Spleen (tissue), 13 donors: Measurements from ENCODE around the gene OR4F6. TPM values are rescaled to one million over a fixed set of nuclear protein-coding genes. Genes with fewer than 3 reads are reported as not detected.
"Not testable (repeated sequence)": the region's sequence is repeated elsewhere in the genome, so short reads cannot be mapped to it uniquely, and the experiment has no call there.

Source experiments
- DNase-seq: peaks from one replicate; pipeline ENCODE4 v3.0.0-alpha.2; 2020
- H3K27ac ChIP-seq, 8 donors: fragments of 200-600 bp; sonication (generic) in 7 of 8; 1 replicate in 4 of 8; 2 replicates in 4 of 8; pipeline versions ENCODE4 v1.5.0 to v1.8.0; 2016 to 2021; ENCODE audit warnings: inconsistent platforms in 4 of 8, mild to moderate bottlenecking in 4 of 8, moderate library complexity in 1 of 8
- H3K27me3 ChIP-seq, 7 donors: fragments of 200-600 bp; sonication (generic) in 6 of 7; replicated peaks in 1 of 7; 1 replicate in 4 of 7; 2 replicates in 3 of 7; pipeline versions ENCODE4 v1.5.0 to v1.8.0; 2016 to 2021; ENCODE audit warnings: inconsistent platforms in 3 of 7, mild to moderate bottlenecking in 1 of 7
- H3K36me3 ChIP-seq, 6 donors: fragments of 200-600 bp; sonication (generic) in 5 of 6; 1 replicate in 4 of 6; 2 replicates in 2 of 6; pipeline versions ENCODE4 v1.5.0 to v1.8.0; 2016 to 2021; ENCODE audit warnings: inconsistent platforms in 2 of 6
- H3K4me1 ChIP-seq, 6 donors: fragments of 200-600 bp; sonication (generic) in 5 of 6; 1 replicate in 3 of 6; 2 replicates in 3 of 6; pipeline versions ENCODE4 v1.5.0 to v1.8.0; 2016 to 2021; ENCODE audit warnings: inconsistent platforms in 3 of 6
- H3K4me3 ChIP-seq, 8 donors: fragments of 200-600 bp; sonication (generic) in 7 of 8; 1 replicate in 4 of 8; 2 replicates in 4 of 8; pipeline versions ENCODE4 v1.5.0 to v1.8.0; 2016 to 2021; ENCODE audit warnings: inconsistent platforms in 4 of 8, mild to moderate bottlenecking in 4 of 8, moderate library complexity in 2 of 8
- H3K9me3 ChIP-seq, 8 donors: fragments of 200-600 bp; sonication (generic) in 7 of 8; 1 replicate in 4 of 8; 2 replicates in 4 of 8; pipeline versions ENCODE4 v1.5.0 to v1.8.0; 2016 to 2021; ENCODE audit warnings: inconsistent platforms in 4 of 8
- POLR2A ChIP-seq, 3 donors: fragments of 450-650 bp; IDR thresholded peaks; one replicate each; pipeline ENCODE4 v1.5.1; 2017; ENCODE audit warnings: antibody characterized with exemption in 3 of 3, mild to moderate bottlenecking in 1 of 3
- POLR2AphosphoS5 ChIP-seq, 3 donors: sonication (generic); formaldehyde crosslinking; IDR thresholded peaks; one replicate each; pipeline ENCODE4 v1.5.1; 2017; ENCODE audit warnings: antibody characterized with exemption in 3 of 3
- WGBS, 5 donors: extraction: QIAGEN DNeasy Blood & Tissue Kit in 3 of 5; methylation state at CpG; one replicate each; pipeline versions ENCODE4 v1.1.5 to v1.1.7; 2013 to 2018; 5-methylcytosine and 5-hydroxymethylcytosine counted together
- intact Hi-C: fragments of 100-400 bp; cut with DNase I; formaldehyde crosslinking; loops from one replicate; pipeline ENCODE4 v1.15.0; 2023; ENCODE audit warnings: low total_unique reads
- long read RNA-seq, 2 donors: transcript quantifications; one replicate each; lab custom pipeline, GENCODE V29; 2026
- polyA plus RNA-seq, 3 donors: library from polyadenylated mRNA; stranded (reverse); fragments of 200-250 nt; gene quantifications; one replicate each; pipeline ENCODE4 v1.2.1, GENCODE V29; 2013
- total RNA-seq, 7 donors: library from RNA; depleted of rRNA in 3 of 7; stranded (reverse); fragments of >200 nt in 3 of 7; fragmentation: NEBNext Ultra II Directional in 4 of 7; extraction: Animal tissue kit (Norgen Biotek cat#: 25700) in 4 of 7; gene quantifications; one replicate each; pipeline versions ENCODE4 v1.1.0 to v1.2.1, GENCODE V29; 2016 to 2021
- TF ChIP-seq, protein P1 (sequence below), 11 experiments: fragments of 200-600 bp in 7 of 11; fragments of 450-650 bp in 4 of 11; sonication (generic) in 4 of 11; IDR thresholded peaks in 8 of 11; conservative IDR thresholded peaks in 3 of 11; 1 replicate in 7 of 11; 2 replicates in 4 of 11; pipeline versions ENCODE4 v1.4.0 to v1.8.0; 2016 to 2021; ENCODE audit warnings: antibody characterized with exemption in 11 of 11, inconsistent platforms in 4 of 11, mild to moderate bottlenecking in 1 of 11
- donor health status: healthy with polysubstance abuse.
- donor health status: DM: no; HTN: no; CAD: no; lungs with moderate emphysema.
- donor health status: DM: no; HTN: no; CAD: no.
- donor health status: Bipolar disorder and iron deficiency.
- donor health status: healthy.
- donor health status: DM: no; HTN: no; CAD: no.
- donor health status: DM: yes; HTN: yes; CAD: no.

Gene OR4F6, protein sequence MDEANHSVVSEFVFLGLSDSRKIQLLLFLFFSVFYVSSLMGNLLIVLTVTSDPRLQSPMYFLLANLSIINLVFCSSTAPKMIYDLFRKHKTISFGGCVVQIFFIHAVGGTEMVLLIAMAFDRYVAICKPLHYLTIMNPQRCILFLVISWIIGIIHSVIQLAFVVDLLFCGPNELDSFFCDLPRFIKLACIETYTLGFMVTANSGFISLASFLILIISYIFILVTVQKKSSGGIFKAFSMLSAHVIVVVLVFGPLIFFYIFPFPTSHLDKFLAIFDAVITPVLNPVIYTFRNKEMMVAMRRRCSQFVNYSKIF
- total RNA-seq (not detected), polyA plus RNA-seq (not detected)
- long read RNA-seq, donor 1: 0 reads
- long read RNA-seq, donor 2: 0 reads

DNA sequence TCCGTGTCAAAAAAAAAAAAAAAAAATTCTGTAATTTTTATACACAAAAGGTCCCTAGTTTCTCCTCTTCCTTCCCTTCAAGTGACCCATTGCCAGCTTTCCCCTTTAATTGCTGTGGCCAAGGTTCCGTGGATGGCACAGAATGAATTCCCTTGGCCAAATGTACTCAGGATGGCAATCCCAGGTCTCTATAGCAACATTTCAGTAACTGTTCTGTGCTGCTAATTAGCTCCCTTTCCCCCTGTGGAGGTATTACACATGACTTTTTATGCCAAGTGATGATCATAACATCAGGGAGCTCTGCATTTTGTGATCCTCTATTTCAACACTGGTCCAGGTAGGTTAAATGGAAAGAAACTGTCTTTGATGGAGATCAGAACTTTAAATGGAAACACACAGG lies at the start of gene OR4F6:
TSS of gene OR4F6 (plus strand) at position 301 of the 400 bp plus-strand sequence. CDS start 2,211 bp downstream, outside the sequence.
- H3K27me3 ChIP-seq: peaks cover 0 to 12% (median 0%) of the 10 kb centered on the region in 7 donors
- no peaks in the 10 kb centered on the region for H3K36me3 ChIP-seq
- no peak within 1 kb of the TSS for H3K4me3 ChIP-seq
- DNase-seq: no peak
- H3K27ac ChIP-seq: no peak within 1 kb of the TSS
- 78 to 91% (median 88%) methylated on average over 2 of the region's 2 CpGs for WGBS, 5 donors
- intact Hi-C loops: no loop called here
- TF ChIP-seq POLR2AphosphoS5 (IDR thresholded peaks at IDR 0.05): no peak
- no peak for TF ChIP-seq POLR2A (IDR thresholded peaks at IDR 0.05)
- TF ChIP-seq, protein P1, sequence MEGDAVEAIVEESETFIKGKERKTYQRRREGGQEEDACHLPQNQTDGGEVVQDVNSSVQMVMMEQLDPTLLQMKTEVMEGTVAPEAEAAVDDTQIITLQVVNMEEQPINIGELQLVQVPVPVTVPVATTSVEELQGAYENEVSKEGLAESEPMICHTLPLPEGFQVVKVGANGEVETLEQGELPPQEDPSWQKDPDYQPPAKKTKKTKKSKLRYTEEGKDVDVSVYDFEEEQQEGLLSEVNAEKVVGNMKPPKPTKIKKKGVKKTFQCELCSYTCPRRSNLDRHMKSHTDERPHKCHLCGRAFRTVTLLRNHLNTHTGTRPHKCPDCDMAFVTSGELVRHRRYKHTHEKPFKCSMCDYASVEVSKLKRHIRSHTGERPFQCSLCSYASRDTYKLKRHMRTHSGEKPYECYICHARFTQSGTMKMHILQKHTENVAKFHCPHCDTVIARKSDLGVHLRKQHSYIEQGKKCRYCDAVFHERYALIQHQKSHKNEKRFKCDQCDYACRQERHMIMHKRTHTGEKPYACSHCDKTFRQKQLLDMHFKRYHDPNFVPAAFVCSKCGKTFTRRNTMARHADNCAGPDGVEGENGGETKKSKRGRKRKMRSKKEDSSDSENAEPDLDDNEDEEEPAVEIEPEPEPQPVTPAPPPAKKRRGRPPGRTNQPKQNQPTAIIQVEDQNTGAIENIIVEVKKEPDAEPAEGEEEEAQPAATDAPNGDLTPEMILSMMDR (IDR thresholded peaks at IDR 0.05 in 8 of 11, conservative IDR thresholded peaks at IDR 0.05 in 3 of 11): no peak
- no peaks in the 10 kb centered on the region for H3K4me1 ChIP-seq
- H3K9me3 ChIP-seq: no peaks in the 10 kb centered on the region

DNA sequence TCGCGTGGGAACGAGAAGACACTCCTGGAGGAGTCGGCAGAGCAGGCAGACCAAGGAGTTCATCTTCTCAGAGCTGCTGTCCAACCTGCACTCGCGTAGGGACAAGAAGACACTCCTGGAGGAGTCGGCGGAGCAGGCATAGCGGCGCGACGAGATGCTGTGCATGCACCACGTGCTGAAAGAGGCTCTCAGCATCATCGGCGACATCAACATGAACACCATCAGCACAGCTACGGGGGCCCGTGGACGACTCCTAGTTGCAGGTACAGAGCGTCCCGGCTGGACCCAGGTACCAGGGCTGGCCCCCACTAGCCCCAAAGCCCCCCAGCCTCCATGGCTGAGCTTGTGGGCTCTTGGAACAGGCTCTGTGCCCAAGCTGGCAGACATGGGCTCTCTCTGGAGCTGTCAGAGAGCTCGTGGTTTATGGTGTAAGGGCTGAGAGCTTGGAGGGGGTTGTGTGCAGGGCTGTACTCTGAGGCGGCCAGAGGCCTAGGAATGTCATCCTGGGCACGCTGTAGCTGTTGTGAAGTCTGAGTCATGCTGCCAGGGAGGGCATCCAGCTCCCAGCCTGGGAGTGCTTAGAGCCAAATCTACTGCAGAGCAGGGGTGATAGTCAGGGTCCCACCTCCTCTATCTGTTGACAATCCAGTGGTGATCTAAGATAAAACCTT lies 38.5 kb upstream of the OR4F6 start:
- DNase-seq, H3K4me1 ChIP-seq, H3K36me3 ChIP-seq, intact Hi-C loops, H3K9me3 ChIP-seq, H3K4me3 ChIP-seq, H3K27ac ChIP-seq, H3K27me3 ChIP-seq: not testable (repeated sequence)
- 90 to 94% (median 92%) methylated on average over 17 to 22 of the region's 23 CpGs for WGBS, 5 donors

DNA sequence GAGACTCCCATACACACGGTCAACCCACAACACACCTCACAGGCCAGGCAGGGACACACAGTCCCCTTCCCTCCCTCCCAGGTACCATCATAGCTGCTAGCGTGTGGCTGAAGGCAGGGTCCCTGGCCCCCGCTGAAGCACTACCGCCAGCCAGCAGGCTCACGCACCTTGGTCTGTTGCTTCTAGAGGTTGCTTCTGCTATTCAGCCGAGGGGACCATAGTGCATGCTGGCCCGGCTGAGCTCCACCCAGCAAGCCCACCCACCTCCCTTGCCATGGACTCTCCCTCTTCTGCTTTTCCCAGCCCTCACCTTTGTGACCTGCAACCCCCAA lies 38.0 kb upstream of the OR4F6 start:
- H3K27me3 ChIP-seq, H3K4me1 ChIP-seq, H3K27ac ChIP-seq, H3K36me3 ChIP-seq, intact Hi-C loops, DNase-seq, H3K4me3 ChIP-seq, H3K9me3 ChIP-seq: not testable (repeated sequence)
- 92 to 99% (median 96%) methylated on average over 5 to 7 of the region's 7 CpGs for WGBS, 5 donors

DNA sequence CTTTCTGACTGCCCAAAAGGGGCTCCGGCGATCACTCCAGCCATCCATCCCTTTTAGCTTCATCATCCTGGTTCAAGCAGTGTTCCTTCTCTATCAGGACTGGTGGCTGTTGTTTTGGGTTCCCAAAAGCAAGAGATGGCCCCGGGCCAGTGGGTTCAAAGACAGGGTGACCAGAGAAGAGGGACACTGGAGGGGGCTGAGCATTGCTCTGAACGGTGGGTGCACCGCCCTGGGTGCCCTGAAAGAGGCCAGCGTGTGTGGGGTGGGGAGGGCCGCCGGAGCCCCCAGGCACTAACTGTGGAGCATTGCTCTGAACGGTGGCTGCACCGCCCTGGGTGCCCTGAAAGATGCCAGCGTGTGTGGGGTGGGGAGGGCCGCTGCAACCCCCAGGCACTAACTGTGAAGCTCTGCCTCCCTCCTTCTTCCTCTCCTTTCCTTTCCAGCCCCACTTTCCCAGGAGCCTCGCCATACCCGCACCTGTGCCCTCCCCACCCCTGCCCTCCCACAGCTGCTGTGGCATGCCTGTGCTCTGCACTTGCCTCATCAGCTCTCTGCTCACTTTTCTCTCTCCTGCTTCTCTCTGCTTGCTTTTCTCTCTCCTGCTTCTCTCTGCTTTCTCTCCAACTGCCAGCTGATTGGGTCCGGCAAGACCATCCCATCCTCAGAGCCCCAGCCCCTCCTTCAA lies 37.4 kb upstream of the OR4F6 start:
- Histone ChIP-seq H3K4me1 (no peaks in the 10 kb centered on the region), H3K27ac (no peak overlapping the region), H3K9me3 (peaks cover 0 to 4% (median 0%) of the 10 kb centered on the region in 8 donors), H3K27me3 (no peaks in the 10 kb centered on the region), H3K4me3 (no peak overlapping the region), H3K36me3 (no peaks in the 10 kb centered on the region)
- intact Hi-C loops: no loop called here
- TF ChIP-seq POLR2AphosphoS5 (IDR thresholded peaks at IDR 0.05) (no peak), POLR2A (IDR thresholded peaks at IDR 0.05) (no peak)
- no peak for DNase-seq
- WGBS, 5 donors: 84 to 93% (median 92%) methylated on average over 15 of the region's 15 CpGs

DNA sequence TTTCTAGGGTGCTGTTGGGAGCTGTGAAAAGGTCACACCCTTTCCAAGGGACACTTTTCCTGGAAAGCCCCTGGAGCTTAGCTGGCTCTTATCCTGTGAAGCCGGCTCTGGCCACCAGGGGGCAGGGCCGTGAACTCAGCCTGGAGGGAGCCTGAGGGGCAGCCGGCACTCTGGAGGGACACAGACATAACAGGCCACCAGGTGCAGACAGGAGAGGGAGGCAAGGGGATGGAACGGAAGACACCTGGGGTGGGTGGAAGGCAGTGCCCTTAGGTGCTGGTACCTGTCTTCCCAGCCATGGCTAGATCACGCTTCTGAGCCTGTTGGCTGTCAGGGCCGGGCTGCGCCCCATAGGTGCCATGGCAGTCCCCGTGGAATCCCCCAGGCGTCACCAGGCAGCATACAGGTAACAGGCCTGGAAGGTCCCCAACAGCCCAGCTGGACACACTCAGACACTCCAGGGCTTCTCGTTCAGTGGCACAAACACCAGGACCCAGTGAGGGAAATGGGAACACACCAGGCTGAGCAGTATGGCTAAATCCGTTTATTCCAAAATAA lies 36.1 kb upstream of the OR4F6 start:
- intact Hi-C loops, H3K27ac ChIP-seq, H3K4me3 ChIP-seq, H3K9me3 ChIP-seq, H3K4me1 ChIP-seq, H3K27me3 ChIP-seq, DNase-seq, H3K36me3 ChIP-seq: not testable (repeated sequence)
- 72 to 89% (median 87%) methylated on average over 5 to 8 of the region's 11 CpGs for WGBS, 5 donors

DNA sequence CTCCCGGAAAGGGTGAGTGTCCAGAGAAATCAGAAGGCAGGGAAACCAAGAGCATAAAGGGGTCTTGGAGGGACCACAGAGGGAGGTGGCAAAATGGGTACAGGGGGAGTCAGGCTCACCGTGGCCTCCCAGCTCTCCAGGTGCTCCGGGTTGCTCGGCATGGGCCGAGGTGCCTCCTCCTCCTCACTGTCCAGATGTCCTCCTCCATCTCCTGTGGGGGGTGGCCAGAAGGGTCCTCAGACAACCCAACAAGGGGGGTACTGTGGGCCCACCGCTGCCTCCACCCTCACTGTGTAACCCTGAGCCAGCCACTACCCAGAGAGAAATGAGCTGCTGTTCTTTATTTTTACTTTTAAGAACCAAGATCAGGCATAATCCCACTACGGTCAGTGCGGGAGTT lies 30.4 kb upstream of the OR4F6 start:
- 89 to 95% (median 94%) methylated on average over 7 to 8 of the region's 8 CpGs for WGBS, 5 donors
- no peak for DNase-seq

More for the DNA sequence above, 30.4 kb upstream of the OR4F6 start:
- H3K27me3 ChIP-seq: no peaks in the 10 kb centered on the region
- no peak overlapping the region for H3K4me3 ChIP-seq
- TF ChIP-seq POLR2AphosphoS5 (IDR thresholded peaks at IDR 0.05) (no peak), POLR2A (IDR thresholded peaks at IDR 0.05) (no peak)
- TF ChIP-seq, protein P1 (IDR thresholded peaks at IDR 0.05 in 8 of 11, conservative IDR thresholded peaks at IDR 0.05 in 3 of 11): no peak
- H3K9me3 ChIP-seq: no peaks in the 10 kb centered on the region
- H3K27ac ChIP-seq: no peak overlapping the region
- intact Hi-C loops: no loop called here
- peaks cover 0 to 9% (median 0%) of the 10 kb centered on the region in 6 donors for H3K36me3 ChIP-seq
- no peaks in the 10 kb centered on the region for H3K4me1 ChIP-seq
